DND-41 (cell line): ENCODE data around the gene MAPK1IP1L.

Source experiments
- ATAC-seq: fragments of 200-7000 bp; cut with Tn5 transposase; 3 replicates; pipeline ENCODE4 v1.9.1; 2021; ENCODE audit warnings: low read depth; ENCODE audit not compliant: insufficient read depth
- DNase-seq: peaks from one replicate; pipeline ENCODE4 v3.0.0-alpha.2; 2020
- H2AFZ ChIP-seq: 2 replicates; pipeline ENCODE4 v1.6.0; 2012; ENCODE audit warnings: low read depth, low read length
- H3K27ac ChIP-seq: 2 replicates; pipeline ENCODE4 v1.5.1; 2012; ENCODE audit warnings: low read length, inconsistent platforms
- H3K27me3 ChIP-seq: fragments of 200-600 bp; sonication (generic); 2 replicates; pipeline ENCODE4 v1.6.0; 2012; ENCODE audit warnings: low read length, mild to moderate bottlenecking, inconsistent platforms; ENCODE audit not compliant: insufficient read depth, poor library complexity
- H3K36me3 ChIP-seq: 2 replicates; pipeline ENCODE4 v1.5.1; 2012; ENCODE audit warnings: low read length, inconsistent platforms; ENCODE audit not compliant: insufficient read depth
- H3K4me1 ChIP-seq: 2 replicates; pipeline ENCODE4 v1.5.1; 2012; ENCODE audit warnings: mild to moderate bottlenecking, low read length; ENCODE audit not compliant: insufficient read depth
- H3K4me2 ChIP-seq: 2 replicates; pipeline ENCODE4 v1.6.0; 2012; ENCODE audit warnings: mild to moderate bottlenecking, moderate library complexity, low read length, inconsistent platforms; ENCODE audit not compliant: insufficient read depth
- H3K4me3 ChIP-seq, 2 experiments: fragments of 200-600 bp in 1 of 2; shearing (Covaris generic) in 1 of 2; 2 replicates each; pipeline ENCODE4 v1.5.1; 2012 to 2016; ENCODE audit warnings: inconsistent platforms in 2 of 2, low read length in 2 of 2, mild to moderate bottlenecking in 2 of 2, low read depth in 1 of 2, moderate library complexity in 1 of 2
- H3K79me2 ChIP-seq: 2 replicates; pipeline ENCODE4 v1.6.0; 2012; ENCODE audit warnings: low read length, inconsistent platforms; ENCODE audit not compliant: insufficient read depth
- H3K9ac ChIP-seq: 2 replicates; pipeline ENCODE4 v1.6.0; 2012; ENCODE audit warnings: low read depth, mild to moderate bottlenecking, inconsistent platforms, low read length, moderate library complexity
- H3K9me3 ChIP-seq: 2 replicates; pipeline ENCODE4 v1.5.1; 2012; ENCODE audit warnings: low read length, moderate library complexity, mild to moderate bottlenecking, inconsistent platforms; ENCODE audit not compliant: insufficient read depth, severe bottlenecking
- H4K20me1 ChIP-seq: 2 replicates; pipeline ENCODE4 v1.6.0; 2012; ENCODE audit warnings: low read length; ENCODE audit not compliant: insufficient read depth
- EZH2 ChIP-seq: IDR thresholded peaks from 3 replicates; pipeline ENCODE4 v1.6.1; 2012; ENCODE audit warnings: borderline replicate concordance, low read depth, mild to moderate bottlenecking, moderate library complexity, low read length, inconsistent platforms; ENCODE audit not compliant: severe bottlenecking
- TF ChIP-seq, protein P1 (sequence below): IDR thresholded peaks from 2 replicates; pipeline ENCODE4 v1.5.1; 2012; ENCODE audit warnings: borderline replicate concordance, low read length, moderate library complexity, mild to moderate bottlenecking; ENCODE audit not compliant: poor library complexity, severe bottlenecking; ENCODE audit errors: extremely low read depth

MAPK1IP1L gene

GRCh38 chr14:55118761-55119160, 67.3 kb downstream of the MAPK1IP1L start:
- Histone ChIP-seq H3K27ac (no peak overlapping the region), H2AFZ (no peak overlapping the region), H3K9me3 (no peaks in the 10 kb centered on the region), H3K36me3 (no peaks in the 10 kb centered on the region), H3K4me1 (no peaks in the 10 kb centered on the region), H3K9ac (no peak overlapping the region), H4K20me1 (no peaks in the 10 kb centered on the region), H3K79me2 (no peaks in the 10 kb centered on the region), H3K4me2 (no peak overlapping the region), H3K27me3 (no peaks in the 10 kb centered on the region), H3K4me3 (no peak overlapping the region)
- no peak for ATAC-seq
- DNase-seq = no peak
- no peak for TF ChIP-seq EZH2
- TF ChIP-seq, protein P1, sequence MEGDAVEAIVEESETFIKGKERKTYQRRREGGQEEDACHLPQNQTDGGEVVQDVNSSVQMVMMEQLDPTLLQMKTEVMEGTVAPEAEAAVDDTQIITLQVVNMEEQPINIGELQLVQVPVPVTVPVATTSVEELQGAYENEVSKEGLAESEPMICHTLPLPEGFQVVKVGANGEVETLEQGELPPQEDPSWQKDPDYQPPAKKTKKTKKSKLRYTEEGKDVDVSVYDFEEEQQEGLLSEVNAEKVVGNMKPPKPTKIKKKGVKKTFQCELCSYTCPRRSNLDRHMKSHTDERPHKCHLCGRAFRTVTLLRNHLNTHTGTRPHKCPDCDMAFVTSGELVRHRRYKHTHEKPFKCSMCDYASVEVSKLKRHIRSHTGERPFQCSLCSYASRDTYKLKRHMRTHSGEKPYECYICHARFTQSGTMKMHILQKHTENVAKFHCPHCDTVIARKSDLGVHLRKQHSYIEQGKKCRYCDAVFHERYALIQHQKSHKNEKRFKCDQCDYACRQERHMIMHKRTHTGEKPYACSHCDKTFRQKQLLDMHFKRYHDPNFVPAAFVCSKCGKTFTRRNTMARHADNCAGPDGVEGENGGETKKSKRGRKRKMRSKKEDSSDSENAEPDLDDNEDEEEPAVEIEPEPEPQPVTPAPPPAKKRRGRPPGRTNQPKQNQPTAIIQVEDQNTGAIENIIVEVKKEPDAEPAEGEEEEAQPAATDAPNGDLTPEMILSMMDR = no peak
